GM18526 (cell line): ENCODE data around the gene ESCO1.

Experiments used
- POLR2A ChIP-seq: IDR thresholded peaks from 3 replicates; pipeline ENCODE4 v1.6.1; 2011; ENCODE audit not compliant: insufficient read length; ENCODE audit errors: extremely low read depth

The ESCO1 gene

GRCh38 chr18:21593540-21594257, 6.8 kb downstream of the ESCO1 start:
- TF ChIP-seq POLR2A = no peak

- no peak for TF ChIP-seq POLR2A
Measured at GRCh38 chr18:21584391-21584790, 16.1 kb downstream of the ESCO1 start.

DNA sequence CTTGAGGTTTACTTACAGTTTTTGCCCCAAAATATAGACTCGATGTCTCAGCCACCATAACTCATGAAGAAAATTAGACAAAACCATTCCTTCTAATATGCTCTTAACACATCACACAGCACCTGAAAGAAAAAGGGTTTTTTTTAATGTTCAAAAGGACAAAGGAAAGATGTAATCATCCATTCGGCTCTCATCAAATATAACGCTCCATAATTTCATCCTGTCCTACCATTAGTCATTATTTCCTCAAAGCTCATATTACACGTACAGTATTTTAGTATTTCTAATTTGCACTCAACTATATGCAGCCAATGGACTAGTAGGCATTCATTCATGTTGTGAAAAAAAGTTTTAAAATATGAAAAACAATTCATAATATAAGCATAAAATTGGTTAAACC, 24.8 kb downstream of the ESCO1 start:
- no peak for TF ChIP-seq POLR2A

- TF ChIP-seq POLR2A = no peak
Measured at GRCh38 chr18:21571772-21572171, 28.7 kb downstream of the ESCO1 start.

- TF ChIP-seq POLR2A = no peak
Measured at GRCh38 chr18:21559195-21559594, 41.3 kb downstream of the ESCO1 start.

DNA sequence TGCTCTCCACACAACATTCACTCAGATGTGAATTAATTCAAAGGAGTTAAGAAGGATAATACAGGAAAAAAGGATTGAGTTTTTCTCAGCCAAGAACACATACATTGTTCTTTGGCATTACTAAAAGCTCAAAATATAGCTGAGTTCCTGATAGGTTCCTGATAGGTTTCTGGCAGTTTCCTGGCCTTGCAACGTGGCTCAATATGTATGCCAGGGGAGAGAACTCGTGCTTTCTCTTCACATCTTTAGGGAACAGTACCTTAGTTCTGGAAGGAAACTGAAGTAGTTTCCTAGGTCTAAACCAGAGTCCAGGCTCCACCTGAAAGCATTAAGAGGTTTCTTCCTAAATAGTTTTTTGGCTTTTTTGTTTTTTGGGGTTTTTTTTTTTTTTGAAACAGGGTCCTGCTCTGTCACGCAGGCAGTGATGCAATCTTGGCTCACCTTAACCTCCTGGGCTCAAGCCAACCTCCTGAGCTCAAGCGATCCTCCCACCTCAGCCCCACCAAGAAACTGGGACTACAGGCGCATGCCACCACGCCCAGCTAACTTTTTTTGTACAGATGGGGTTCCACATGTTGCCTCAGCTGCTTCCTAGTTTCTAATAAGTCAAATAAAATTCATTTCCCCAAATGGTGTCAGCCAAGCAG, 42.8 kb downstream of the ESCO1 start:
- TF ChIP-seq POLR2A = no peak

DNA sequence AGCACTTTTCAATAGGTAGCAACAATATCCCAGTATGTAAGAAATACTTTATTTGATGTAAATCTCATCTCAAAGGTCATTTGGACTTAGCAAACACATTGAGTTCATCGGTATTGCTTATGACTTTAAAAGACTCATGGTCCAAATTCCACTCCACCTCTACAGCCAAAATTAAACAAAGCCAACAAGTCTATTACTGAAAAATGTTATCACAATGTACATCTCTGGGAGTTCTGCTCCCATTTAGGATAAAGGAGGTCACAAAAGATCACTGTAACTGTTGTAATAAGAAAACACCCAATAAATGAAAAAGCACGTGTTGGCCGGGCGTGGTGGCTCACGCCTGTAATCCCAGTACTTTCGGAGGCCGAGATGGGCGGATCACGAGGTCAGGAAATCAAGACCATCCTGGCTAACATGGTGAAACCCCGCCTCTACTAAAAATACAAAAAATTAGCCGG, 50.0 kb downstream of the ESCO1 start:
- no peak for TF ChIP-seq POLR2A

DNA sequence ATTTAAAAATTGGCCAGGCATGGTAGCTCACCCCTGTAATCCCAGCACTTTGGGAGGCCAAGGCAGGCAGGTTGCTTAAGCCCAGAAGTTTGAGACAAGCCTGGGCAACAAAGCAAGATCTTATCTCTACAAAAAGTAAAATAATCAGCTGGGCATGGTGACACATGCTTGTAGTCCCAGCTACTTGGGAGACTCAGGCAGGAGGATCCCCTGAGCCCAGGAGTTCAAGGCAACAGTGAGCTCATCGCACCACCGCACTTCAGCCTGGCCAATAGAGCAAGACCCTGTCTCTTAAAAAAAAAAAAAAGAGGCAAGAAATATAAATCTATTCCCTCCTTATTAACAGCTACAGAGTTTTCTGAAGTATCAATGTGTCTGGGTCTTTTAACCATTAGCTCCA, 51.9 kb downstream of the ESCO1 start:
- no peak for TF ChIP-seq POLR2A

GRCh38 chr18:21546423-21546822, 54.1 kb downstream of the ESCO1 start:
- no peak for TF ChIP-seq POLR2A

DNA sequence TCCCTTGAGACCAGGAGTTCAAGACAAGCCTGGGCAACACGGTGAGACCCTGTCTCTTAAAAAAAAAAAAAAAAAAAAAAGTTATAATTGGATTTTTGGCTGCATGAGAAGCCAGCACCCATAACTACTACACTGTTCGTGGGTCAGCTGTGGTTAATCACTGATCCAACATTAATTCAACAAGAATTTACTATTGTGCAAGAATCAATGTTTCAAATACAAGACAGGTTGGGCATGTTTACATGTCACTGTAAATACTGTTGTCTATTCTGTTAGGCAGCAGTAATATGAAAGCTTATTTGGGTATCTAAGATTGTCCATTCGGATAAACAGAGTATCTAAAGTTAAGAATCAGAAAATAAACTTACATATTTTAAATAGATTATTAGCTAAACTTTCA, 62.3 kb downstream of the ESCO1 start:
- no peak for TF ChIP-seq POLR2A

GRCh38 chr18:21534327-21534726, 66.2 kb downstream of the ESCO1 start:
- TF ChIP-seq POLR2A = no peak

- no peak for TF ChIP-seq POLR2A
Measured at GRCh38 chr18:21526463-21526862, 74.0 kb downstream of the ESCO1 start.

DNA sequence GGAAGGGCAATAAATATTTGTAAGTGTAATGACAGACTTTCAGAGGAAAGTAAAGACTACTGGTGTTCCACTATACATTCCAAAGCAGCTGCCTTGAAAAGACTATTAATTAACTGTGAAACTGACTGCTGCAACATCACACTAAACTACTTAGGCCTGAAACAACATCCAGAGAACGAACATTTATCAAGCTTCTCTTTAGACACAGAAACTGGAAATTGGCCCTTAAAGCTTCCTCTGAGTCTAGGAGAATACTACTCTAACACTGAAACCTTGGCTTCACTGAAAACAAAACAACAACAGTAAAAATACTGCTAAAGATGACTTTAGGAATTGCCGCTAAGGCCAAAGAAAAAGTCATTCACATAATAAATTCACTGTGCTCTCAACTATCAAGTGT, 74.6 kb downstream of the ESCO1 start:
- TF ChIP-seq POLR2A = no peak

GRCh38 chr18:21522530-21522929, 78.0 kb downstream of the ESCO1 start:
- no peak for TF ChIP-seq POLR2A

- no peak for TF ChIP-seq POLR2A
Measured at GRCh38 chr18:21513741-21514140, 86.8 kb downstream of the ESCO1 start.

- no peak for TF ChIP-seq POLR2A
Measured at GRCh38 chr18:21513292-21513691, 87.2 kb downstream of the ESCO1 start.

- TF ChIP-seq POLR2A = no peak
Measured at GRCh38 chr18:21509062-21509461, 91.4 kb downstream of the ESCO1 start.

DNA sequence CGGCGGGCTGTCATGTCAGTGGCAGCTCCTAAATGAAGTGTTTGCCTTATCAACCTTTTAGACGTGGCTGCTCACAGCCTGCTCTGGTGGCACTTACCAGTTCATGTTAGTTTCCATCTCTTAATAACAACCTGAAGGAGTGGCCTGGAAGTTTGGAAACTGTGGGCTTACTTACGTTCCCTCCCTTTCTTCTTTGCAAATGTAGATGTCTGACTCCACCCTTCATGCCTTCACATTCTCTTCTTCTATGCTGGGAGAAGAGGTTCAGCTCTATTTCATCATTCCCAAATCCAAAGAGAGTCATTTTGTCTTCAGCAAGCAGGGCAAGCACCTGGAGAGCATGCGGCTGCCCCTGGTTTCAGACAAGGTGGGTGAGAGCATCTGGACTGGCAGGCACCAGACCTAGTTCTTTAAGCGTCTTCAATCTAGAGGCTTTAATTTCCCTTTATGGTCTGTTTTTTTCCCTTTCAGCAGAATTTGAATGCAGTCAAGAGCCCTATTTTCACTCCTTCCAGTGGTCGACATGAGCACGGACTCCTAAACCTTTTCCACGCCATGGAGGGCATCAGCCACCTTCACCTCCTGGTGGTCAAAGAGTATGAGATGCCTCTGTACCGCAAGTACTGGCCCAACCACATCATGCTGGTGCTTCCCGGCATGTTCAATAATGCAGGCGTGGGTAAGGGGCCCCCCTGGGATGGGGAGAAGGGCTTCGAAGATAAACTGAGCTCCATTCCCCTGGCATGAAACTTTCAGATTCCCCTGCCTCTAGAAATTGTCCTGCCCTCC, 92.4 kb downstream of the ESCO1 start:
- no peak for TF ChIP-seq POLR2A
